Astrocyte of the spinal cord (primary cell): ENCODE measurements around the gene DNAH11.
A peak's percentile ranks its signal among the peaks of the same experiment; 100 is the strongest.
"Not testable (repeated sequence)": the region's sequence is repeated elsewhere in the genome, so short reads cannot be mapped to it uniquely, and the experiment has no call there.

ENCODE experiments used
- DNase-seq: peaks from one replicate; pipeline ENCODE4 v3.0.0; 2011; ENCODE audit warnings: low read depth, low spot score
- H3K4me3 ChIP-seq: 2 replicates; pipeline ENCODE4 v1.5.1; 2011; ENCODE audit warnings: low read depth, mild to moderate bottlenecking, low read length, moderate library complexity
- in situ Hi-C: cut with HindIII; loops from 2 replicates; pipeline ENCODE4 v1.10.0; 2017; ENCODE audit warnings: low sequenced_read_pairs
- TF ChIP-seq, protein P1 (sequence below): IDR thresholded peaks from 2 replicates; pipeline ENCODE4 v1.5.1; 2012; ENCODE audit warnings: low read depth, mild to moderate bottlenecking, low read length, inconsistent platforms

The DNAH11 gene

GRCh38 chr7:21507627-21508343 is 35.1 kb upstream of the DNAH11 start:
- in situ Hi-C loops: no loop called here
- DNase-seq: peak; percentile 16
- no peak overlapping the region for H3K4me3 ChIP-seq
- TF ChIP-seq, protein P1, sequence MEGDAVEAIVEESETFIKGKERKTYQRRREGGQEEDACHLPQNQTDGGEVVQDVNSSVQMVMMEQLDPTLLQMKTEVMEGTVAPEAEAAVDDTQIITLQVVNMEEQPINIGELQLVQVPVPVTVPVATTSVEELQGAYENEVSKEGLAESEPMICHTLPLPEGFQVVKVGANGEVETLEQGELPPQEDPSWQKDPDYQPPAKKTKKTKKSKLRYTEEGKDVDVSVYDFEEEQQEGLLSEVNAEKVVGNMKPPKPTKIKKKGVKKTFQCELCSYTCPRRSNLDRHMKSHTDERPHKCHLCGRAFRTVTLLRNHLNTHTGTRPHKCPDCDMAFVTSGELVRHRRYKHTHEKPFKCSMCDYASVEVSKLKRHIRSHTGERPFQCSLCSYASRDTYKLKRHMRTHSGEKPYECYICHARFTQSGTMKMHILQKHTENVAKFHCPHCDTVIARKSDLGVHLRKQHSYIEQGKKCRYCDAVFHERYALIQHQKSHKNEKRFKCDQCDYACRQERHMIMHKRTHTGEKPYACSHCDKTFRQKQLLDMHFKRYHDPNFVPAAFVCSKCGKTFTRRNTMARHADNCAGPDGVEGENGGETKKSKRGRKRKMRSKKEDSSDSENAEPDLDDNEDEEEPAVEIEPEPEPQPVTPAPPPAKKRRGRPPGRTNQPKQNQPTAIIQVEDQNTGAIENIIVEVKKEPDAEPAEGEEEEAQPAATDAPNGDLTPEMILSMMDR: peak; percentile 74

- in situ Hi-C loops: no loop called here
- no peak for DNase-seq
- TF ChIP-seq, protein P1: no peak
- no peak overlapping the region for H3K4me3 ChIP-seq
Measured at GRCh38 chr7:21508538-21508937, 34.3 kb upstream of the DNAH11 start.

DNA sequence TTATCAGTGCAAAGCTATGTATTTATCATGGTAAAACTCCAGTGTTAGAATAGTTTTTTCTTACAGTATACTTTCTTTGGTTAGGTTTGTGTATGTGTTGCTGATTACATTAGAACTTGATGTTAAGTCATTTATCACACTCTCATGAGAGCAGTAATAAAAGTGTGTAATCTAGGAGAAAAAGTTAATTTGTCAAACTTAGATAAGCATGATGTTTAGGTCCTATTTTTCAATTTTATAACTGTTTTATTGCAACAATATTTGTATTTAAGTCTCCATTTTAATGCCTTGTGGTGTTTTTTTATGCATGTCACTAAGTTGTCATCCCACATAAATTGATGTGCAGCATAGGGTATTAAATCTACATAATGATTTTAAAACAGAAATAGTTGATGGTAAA is 28.8 kb upstream of the DNAH11 start:
- no peak overlapping the region for H3K4me3 ChIP-seq
- in situ Hi-C loops: no loop called here
- DNase-seq: no peak
- TF ChIP-seq, protein P1: no peak

DNA sequence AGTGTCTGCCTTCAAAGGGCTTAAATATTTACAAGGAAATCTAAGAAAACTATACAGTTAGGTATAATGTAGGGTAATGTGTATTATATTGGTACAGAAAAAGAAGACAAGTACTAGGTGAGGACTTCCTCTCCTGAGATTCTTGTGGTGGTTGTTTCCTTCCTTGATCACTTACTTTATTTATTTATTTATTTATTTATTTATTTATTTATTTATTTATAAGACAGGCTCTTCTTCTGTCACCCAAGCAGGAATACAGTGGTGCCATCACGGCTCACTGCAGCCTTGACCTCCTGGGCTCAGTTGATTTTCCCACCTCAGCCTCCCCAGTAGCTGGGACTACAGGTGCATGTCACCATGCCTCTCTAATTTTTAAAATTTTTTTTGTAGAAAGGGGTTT is 18.2 kb upstream of the DNAH11 start:
- in situ Hi-C loops: no loop called here
- no peak for DNase-seq
- TF ChIP-seq, protein P1: no peak
- H3K4me3 ChIP-seq: no peak overlapping the region

DNA sequence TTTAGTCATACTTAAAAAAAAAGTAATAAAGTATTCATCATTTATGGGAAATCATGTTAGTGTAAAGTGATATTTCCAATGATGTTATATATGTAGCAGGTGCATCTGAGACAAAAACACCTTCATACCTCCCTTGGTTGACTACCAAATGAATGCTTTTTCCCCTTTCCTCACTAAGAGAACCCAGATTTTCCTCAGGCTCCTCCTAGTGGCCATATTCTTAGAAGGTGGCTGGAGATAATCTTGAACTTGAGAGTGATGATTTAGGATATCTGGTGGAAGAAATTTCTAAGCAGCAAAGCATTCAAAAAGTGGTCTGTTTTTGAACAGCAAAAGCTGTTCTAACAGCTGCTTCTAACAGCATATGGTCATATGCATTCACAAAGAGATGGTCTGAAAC is 16.8 kb upstream of the DNAH11 start:
- TF ChIP-seq, protein P1: peak; percentile 45
- in situ Hi-C loops: no loop called here
- no peak overlapping the region for H3K4me3 ChIP-seq
- DNase-seq: no peak

GRCh38 chr7:21526448-21526847 is 16.4 kb upstream of the DNAH11 start:
- no peak for DNase-seq
- H3K4me3 ChIP-seq: no peak overlapping the region
- TF ChIP-seq, protein P1: no peak
- in situ Hi-C loops: no loop called here

- DNase-seq, in situ Hi-C loops: not testable (repeated sequence)
Measured at GRCh38 chr7:21532485-21532884, 10.4 kb upstream of the DNAH11 start.

GRCh38 chr7:21533646-21534045 is 9.2 kb upstream of the DNAH11 start:
- in situ Hi-C loops, H3K4me3 ChIP-seq, DNase-seq: not testable (repeated sequence)

More at GRCh38 chr7:21532485-21532884, 10.4 kb upstream of the DNAH11 start:
- H3K4me3 ChIP-seq: not testable (repeated sequence)

DNA sequence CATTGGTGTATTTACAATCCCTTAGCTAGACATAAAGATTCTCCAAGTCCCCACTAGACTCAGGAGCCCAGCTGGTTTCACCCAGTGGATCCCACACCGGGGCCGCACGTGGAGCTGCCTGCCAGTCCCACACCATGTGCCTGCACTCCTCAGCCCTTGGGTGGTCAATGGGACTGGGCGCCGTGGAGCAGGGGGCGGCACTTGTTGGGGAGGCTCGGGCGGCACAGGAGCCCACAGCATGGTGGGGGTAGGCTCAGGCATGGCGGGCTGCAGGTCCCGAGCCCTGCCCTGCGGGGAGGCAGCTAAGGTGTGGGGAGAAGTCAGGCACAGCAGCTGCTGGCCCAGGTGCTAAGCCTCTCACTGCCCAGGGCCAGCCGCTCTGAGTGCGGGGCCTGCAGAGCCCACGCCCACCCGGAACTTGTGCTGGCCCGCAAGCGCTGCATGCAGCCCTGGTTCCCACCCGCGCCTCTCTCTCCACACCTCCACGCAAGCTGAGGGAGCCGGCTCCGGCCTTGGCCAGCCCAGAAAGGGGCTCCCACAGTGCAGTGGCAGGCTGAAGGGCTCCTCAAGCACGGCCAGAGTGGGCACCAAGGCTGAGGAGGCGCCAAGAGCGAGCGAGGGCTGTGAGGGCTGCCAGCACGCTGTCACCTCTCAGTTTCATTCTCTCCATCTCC is 6.3 kb upstream of the DNAH11 start:
- H3K4me3 ChIP-seq, in situ Hi-C loops: not testable (repeated sequence)

More for the DNA sequence above, 6.3 kb upstream of the DNAH11 start:
- DNase-seq: not testable (repeated sequence)
